H1 (cell line): ENCODE results near the gene BIRC7. TPM values are rescaled to one million over a fixed set of nuclear protein-coding genes. Genes with fewer than 3 reads are reported as not detected.

Experiments
- ASH2L ChIP-seq: fragments of 200-600, 300-600 bp; sonication (generic); IDR thresholded peaks from one replicate; pipeline ENCODE4 v1.7.1; 2017; ENCODE audit warnings: low read length
- BCL11A ChIP-seq, 2 experiments: IDR thresholded peaks; one replicate each; pipeline ENCODE4 v1.6.1; 2011; ENCODE audit warnings: low read depth in 2 of 2, low read length in 2 of 2, mild to moderate bottlenecking in 2 of 2
- CREB1 ChIP-seq: IDR thresholded peaks from 2 replicates; pipeline ENCODE4 v1.6.1; 2012; ENCODE audit warnings: inconsistent platforms
- CTBP2 ChIP-seq: IDR thresholded peaks from 2 replicates; pipeline ENCODE4 v1.7.0; 2011; ENCODE audit warnings: borderline replicate concordance, mild to moderate bottlenecking, moderate library complexity, mixed read lengths, low read length; ENCODE audit not compliant: insufficient read depth, insufficient read length
- CTCF ChIP-seq, 3 experiments: IDR thresholded peaks; 1 replicate in 2 of 3; 2 replicates in 1 of 3; pipeline versions ENCODE4 v1.5.1 to v1.6.1; 2011; ENCODE audit warnings: low read length in 3 of 3, mild to moderate bottlenecking in 3 of 3, inconsistent platforms in 2 of 3, low read depth in 1 of 3, moderate library complexity in 1 of 3; ENCODE audit not compliant: insufficient read depth in 1 of 3; ENCODE audit errors: control extremely low read depth in 1 of 3
- EGR1 ChIP-seq: IDR thresholded peaks from 2 replicates; pipeline ENCODE4 v1.6.1; 2011; ENCODE audit warnings: low read depth, low read length, borderline replicate concordance
- MAFK ChIP-seq: IDR thresholded peaks from 2 replicates; pipeline ENCODE4 v1.6.1; 2012; ENCODE audit warnings: low read depth, mild to moderate bottlenecking, improper control_type of control experiment, low read length
- RBBP5 ChIP-seq: IDR thresholded peaks from 2 replicates; pipeline ENCODE4 v1.7.1; 2012; ENCODE audit warnings: low read depth, mild to moderate bottlenecking, inconsistent platforms, low read length, moderate library complexity, borderline replicate concordance
- RFX5 ChIP-seq: IDR thresholded peaks from 2 replicates; pipeline ENCODE4 v1.6.1; 2011; ENCODE audit warnings: low read depth, low read length, improper control_type of control experiment, borderline replicate concordance
- SRF ChIP-seq: IDR thresholded peaks from 2 replicates; pipeline ENCODE4 v1.6.1; 2011; ENCODE audit warnings: mild to moderate bottlenecking, low read depth, low read length, moderate library complexity
- polyA plus RNA-seq, 7 experiments: library from polyadenylated mRNA; depleted of rRNA in 3 of 7; stranded (reverse) in 5 of 7; unstranded in 2 of 7; fragments of >200 nt in 5 of 7; fragments of 200-250 nt in 2 of 7; gene quantifications; 1 replicate in 5 of 7; 2 replicates in 1 of 7; 4 replicates in 1 of 7; pipeline versions ENCODE4 v1.2.1 to v1.2.3, GENCODE V29; 2011 to 2013; ENCODE audit warnings: missing spikeins in 2 of 7, mixed read lengths in 2 of 7
- total RNA-seq: library from RNA; stranded (reverse); fragmentation: NEBNext Ultra II Directional; extraction: Animal tissue kit (Norgen Biotek cat#: 25700); gene quantifications from 2 replicates; pipeline ENCODE4 v1.2.1, GENCODE V29; 2021

BIRC7 gene
- total and polyA plus RNA-seq, 2 of the 8 experiments (the other 6 are each of a cell fraction or from before 2014, with no cell fraction given): 0.11 to 0.41 TPM

DNA sequence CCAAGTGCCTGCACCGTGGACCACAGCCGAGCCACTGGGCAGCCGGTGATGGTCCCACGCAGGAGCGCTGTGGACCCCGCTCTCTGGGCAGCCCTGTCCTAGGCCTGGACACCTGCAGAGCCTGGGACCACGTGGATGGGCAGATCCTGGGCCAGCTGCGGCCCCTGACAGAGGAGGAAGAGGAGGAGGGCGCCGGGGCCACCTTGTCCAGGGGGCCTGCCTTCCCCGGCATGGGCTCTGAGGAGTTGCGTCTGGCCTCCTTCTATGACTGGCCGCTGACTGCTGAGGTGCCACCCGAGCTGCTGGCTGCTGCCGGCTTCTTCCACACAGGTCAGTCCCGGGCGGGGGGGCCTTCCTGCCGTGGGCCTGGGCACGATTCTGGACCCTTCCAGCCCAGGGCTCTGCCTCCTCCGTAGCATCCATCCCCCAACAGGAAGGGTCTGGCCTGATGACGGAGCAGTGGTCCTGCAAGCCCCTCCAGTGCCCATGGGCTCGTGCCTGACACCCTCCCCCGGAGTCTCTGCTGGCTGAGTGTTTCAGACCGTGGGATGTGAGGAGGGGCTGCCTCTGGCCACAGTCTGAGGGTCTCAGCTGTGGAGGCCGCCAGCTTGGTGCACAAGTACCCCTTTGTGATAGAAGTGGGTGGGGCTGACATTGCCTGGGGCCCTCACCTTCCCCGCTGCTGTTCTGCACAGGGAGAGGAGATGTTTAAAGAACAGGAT is 572 bp downstream of the BIRC7 start (continued):
- TF ChIP-seq RFX5 (no peak), MAFK (no peak), SRF (no peak), CTBP2 (no peak), ASH2L (no peak), CTCF (IDR thresholded peaks at IDR 0.05; ENCODE audit: control extremely low read depth in 1 of 3, insufficient read depth in 1 of 3, low read depth in 1 of 3, low read length in 3 of 3) (no peak), CREB1 (no peak), BCL11A (IDR thresholded peaks at IDR 0.05; ENCODE audit: low read depth in 2 of 2, low read length in 2 of 2) (no peak), RBBP5 (no peak), EGR1 (no peak)
